Ammon's horn (tissue), 1 donor: ENCODE results near the gene BCAR1.
"Not testable (repeated sequence)": the region's sequence is repeated elsewhere in the genome, so short reads cannot be mapped to it uniquely, and the experiment has no call there.

Source experiments
- DNase-seq: peaks from one replicate; pipeline ENCODE4 v3.0.0-alpha.2; 2016; ENCODE audit warnings: low spot score

The BCAR1 gene

GRCh38 chr16:75269358-75269757 lies 17.9 kb upstream of the BCAR1 start:
- not testable (repeated sequence) for DNase-seq

- DNase-seq: no peak
These were observed 16.3 kb upstream of the BCAR1 start for GRCh38 chr16:75267631-75268264.

DNA sequence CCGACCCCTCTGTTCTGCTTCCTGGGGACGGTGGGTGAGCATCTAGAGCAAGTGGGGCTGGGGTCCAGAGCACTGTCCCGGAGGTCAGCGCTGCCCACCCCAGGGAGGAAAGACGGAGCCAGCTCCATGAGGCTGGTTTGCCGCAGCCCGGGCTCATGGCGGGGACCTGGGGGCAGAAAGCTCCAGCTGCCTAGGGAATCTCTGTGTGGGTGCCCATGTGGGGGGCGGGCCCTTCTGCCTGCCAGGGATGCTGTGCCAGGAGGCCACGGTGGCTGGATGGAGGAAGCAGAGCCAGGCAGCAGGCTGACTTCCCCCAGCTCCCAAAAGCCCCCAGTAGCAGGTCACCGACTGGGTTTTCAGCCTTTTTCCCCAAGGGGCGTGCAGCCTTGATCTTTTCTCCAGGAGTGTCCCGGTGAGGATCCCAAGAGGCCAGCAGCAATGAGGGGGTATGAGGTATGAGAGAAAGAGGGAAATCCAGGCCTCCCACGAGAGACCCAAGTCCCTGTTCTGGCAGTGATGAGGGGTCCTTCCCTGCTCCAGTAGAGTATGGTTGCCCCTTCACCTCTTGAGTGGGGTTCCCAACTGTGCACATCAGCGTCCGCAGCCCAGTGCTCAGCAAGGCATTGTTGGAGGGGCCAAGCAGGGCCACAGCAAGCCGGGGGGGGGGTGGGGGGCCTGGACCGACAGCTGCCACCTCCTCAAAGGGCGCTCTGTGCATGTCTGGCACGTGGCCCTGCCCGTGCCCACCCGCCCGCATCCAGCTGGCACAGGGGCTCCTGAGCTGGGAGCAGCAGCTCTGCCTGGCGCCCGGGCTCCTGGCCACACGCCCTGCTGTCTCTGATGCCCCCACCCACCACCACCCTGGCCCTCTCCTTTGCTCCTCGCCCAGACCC lies 15.6 kb upstream of the BCAR1 start:
- DNase-seq: peak; percentile 85

GRCh38 chr16:75265911-75266701 lies 14.7 kb upstream of the BCAR1 start:
- DNase-seq: peak; percentile 68

- no peak for DNase-seq
These were observed 13.8 kb upstream of the BCAR1 start for GRCh38 chr16:75264999-75265910.

GRCh38 chr16:75264457-75264998 lies 13.1 kb upstream of the BCAR1 start:
- no peak for DNase-seq

DNA sequence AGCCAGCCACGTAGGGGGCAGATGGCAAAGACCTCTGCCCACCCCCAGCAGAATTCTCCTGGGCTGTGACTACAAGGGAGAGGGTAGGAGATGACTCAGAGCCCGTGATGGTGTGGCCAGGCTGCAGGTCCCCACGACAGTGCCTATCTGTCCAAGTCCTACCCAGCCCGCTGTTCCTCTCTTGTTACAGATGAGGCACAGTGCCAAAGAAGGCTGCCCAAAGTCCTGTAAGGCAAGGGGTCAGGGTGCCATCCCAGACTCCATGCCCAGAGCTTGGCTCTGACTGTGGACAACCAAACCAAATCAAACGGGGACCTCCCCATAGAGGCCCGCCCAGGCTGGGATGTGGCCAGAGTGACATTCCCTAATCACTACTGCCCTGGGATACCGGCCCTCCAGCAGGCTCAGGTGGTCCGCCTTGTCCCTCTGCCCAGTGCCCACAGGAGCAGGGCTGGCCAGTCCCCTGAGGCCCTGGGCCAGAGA lies 12.6 kb upstream of the BCAR1 start:
- no peak for DNase-seq

- no peak for DNase-seq
These were observed 12.0 kb upstream of the BCAR1 start for GRCh38 chr16:75263291-75263962.

GRCh38 chr16:75262800-75263127 lies 11.3 kb upstream of the BCAR1 start:
- no peak for DNase-seq

DNA sequence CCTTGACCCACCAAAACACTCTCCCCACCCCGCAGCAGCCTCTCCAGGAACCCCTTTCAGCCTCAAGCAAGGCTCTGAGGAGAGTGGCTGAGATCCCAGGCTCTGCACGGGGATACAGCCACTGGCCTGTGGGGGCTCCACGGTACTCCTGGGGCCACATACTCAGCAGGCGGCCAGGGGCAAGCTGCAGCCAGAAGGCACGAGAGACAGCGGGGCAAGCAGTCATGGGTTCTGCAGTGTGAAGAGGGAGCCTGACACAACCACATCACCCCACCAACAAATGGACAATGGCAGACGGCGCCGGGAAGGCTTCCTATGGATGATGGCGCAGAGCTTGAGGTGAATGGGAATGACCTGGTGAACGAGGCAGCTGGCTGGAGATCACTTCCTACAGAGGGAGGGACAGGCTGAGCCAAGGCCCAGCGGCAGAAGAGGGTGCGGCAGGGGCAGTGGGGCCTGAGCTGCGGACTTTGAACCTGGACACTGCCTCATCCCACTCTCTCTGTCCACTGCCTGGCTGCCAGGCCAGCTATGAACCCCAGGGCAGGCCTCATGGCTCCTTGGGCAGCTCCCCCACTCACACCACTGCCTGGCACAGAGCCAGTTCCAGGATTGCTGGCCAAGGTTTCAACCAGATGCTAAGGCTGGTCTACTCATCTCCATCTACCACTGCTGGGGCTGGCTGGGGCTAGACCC lies 10.8 kb upstream of the BCAR1 start:
- no peak for DNase-seq

DNA sequence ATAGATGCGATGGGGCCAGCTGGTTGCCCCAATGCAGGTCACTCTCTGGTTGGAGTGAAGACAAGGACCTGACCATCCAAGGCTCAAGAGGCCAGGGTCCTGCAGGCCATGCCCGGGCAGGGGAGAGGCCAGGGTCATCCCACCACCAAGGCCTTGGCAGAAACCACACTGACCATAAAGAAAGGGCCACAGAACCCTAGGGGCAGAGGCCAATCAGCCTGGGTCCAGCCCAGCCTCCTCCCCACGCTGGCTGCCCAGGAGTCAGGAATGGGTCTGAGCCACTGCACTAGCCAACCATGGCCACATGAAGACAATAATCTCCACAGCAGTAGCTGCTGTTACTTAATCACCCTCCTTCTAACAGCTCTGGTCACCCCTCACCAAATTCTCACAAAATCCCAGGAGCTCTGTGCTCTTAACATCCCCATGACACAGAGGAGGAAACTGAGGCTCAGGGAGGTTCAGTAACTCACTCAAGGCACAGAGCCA lies 10.2 kb upstream of the BCAR1 start:
- no peak for DNase-seq

DNA sequence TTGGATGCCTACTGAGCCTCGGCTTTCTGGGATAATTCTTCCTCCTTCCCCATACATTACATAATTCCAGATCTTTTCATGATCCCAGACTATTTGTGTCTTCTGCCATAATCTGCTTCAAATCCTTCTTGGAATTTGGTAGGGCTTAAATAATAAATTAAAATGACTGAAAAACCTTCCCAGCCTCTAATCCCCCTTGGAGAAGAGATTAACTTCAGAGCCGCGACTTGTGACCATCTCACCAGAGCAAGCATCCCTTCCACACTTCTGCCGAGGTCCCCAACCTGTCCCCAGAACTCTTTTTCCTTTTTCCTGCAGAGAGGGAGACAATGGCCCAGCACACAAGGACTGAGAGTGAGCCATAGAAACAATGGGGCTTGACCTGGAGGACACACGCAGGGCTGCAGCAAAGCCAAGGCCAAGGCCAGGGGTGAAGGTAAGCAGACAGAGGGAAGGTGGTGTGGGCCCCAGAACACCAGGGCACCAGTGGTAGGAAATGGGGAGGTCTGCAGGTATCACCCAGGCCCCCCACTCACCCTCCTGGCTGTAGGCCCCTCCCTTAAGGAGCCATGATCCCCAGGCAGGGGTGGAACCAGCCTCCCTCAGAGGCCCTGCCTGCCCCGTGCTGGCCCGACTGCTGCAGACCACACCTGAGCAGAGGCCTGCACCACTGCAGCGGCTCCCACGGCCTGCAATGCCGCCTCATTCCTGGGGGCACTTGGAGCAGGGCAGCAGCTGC lies 9.6 kb upstream of the BCAR1 start:
- DNase-seq: no peak

GRCh38 chr16:75258807-75259141 lies 7.3 kb upstream of the BCAR1 start:
- no peak for DNase-seq

DNA sequence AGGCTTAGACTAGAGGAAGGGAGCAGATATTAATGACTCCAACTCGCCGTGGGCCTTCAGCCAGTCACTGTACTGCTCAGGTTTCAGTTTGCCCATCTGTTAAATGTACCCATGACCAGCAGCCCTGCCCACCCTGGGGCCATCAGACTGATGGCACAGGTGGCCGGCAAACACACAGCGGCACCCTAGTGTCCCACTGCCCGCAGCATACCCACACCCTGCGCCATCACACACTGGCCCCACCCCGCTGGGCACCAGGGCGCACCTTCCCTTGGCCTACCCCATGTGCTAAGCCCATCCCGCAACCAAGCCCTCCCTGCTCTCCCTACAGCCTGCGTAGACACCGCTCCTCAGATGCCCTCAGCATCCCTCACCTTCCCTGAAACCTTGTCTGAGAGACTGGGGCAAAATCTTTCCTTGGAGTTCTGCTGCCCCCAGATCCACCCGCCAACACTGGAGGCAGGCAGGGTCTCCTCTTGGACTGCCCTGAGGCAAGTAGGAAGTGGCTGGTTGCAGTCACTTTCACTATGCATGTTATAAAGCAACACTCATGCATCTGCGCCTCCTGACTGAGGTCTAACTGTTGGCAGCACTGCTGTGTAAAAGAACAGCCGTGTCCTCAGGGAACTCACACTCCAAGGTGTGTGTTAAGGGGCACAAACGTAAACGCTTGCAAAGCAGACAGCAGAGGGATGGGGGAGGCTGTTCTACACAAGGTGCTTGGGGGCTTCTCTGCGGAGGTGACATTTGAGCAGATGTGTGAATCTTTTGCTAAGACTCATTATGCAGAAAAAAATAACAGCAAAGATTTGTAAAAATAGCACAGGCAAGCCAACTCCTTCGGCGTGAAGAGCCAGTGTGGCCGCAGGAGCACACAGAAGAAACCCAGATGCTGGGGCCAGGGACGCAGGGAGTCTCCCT lies 6.7 kb upstream of the BCAR1 start:
- no peak for DNase-seq

GRCh38 chr16:75256696-75257343 lies 5.4 kb upstream of the BCAR1 start:
- DNase-seq: no peak

DNA sequence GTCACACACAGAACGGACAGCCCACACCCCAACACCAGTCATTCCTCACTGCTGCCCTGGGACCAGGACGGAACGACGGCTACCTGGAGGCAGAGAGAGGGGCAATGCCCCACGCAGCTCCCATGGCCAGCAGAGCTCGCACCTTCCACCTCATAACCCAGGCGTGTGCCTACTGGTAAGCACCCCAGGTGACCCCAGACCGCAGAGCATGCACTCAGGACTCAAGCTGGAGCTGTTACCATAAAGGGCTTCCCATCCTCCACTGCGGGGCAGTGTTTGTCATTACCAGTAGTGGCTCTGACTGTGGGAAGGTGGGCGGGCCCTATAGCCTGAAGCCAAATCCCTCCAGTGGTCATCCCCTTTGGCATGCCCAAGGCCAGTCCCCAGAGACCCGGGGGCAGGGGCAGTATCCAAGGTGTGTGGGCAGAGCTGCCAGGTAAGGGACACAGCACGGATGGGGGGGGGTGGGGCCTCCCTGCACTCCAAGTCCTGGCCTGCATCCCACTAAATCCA lies 4.7 kb upstream of the BCAR1 start:
- no peak for DNase-seq

DNA sequence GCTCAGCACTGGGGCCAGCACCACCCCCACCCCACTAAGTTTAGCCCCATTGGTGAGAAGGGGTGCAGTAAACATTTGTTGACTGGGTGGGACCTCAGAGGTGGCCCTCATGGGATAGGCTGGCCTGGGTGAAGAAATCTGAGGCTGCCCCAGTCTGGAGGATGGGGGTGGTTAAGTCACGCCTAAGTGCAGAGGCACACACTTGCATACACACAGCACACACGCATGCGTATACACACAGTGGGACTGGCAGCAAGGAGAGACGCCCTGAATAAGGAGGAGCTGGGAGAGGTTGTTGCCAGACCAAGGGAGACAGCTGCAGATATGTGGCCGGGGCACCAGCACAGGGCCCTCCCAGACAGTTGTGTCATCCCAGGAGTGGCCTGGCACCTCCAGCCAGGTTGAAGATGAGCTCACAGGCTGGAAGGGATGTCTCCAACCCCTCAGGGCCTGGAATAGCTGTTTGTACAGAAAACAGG lies 3.0 kb upstream of the BCAR1 start:
- no peak for DNase-seq
